Measurements from ENCODE around the gene TRPM8.

Gene TRPM8

GRCh38 chr2:234015861-234016260, 98.7 kb downstream of the TRPM8 start:
- no peak for DNase-seq (ENCODE audit: low read depth)
- no peak overlapping the region for H3K4me3 ChIP-seq (ENCODE audit: low read depth, low read length)
- no peak for TF ChIP-seq CTCF (IDR thresholded peaks at IDR 0.05; ENCODE audit: low read depth, low read length)
- TF ChIP-seq MYC (IDR thresholded peaks at IDR 0.05; ENCODE audit: low read depth, low read length): no peak
- no peak for TF ChIP-seq POLR2A (IDR thresholded peaks at IDR 0.05; ENCODE audit: extremely low read depth, insufficient read length)
- no peak for TF ChIP-seq MAX (IDR thresholded peaks at IDR 0.05; ENCODE audit: low read depth, low read length)

GRCh38 chr2:234019896-234020295, 102.7 kb downstream of the TRPM8 start:
- TF ChIP-seq MYC (IDR thresholded peaks at IDR 0.05; ENCODE audit: low read depth, low read length): no peak
- DNase-seq (ENCODE audit: low read depth): no peak
- H3K4me3 ChIP-seq (ENCODE audit: low read depth, low read length): no peak overlapping the region

GRCh38 chr2:234020332-234020731, 103.2 kb downstream of the TRPM8 start:
- H3K4me3 ChIP-seq (ENCODE audit: low read depth, low read length): no peak overlapping the region
- TF ChIP-seq MYC (IDR thresholded peaks at IDR 0.05; ENCODE audit: low read depth, low read length) (no peak), CTCF (IDR thresholded peaks at IDR 0.05; ENCODE audit: low read depth, low read length) (no peak), POLR2A (IDR thresholded peaks at IDR 0.05; ENCODE audit: extremely low read depth, insufficient read length) (no peak), MAX (IDR thresholded peaks at IDR 0.05; ENCODE audit: low read depth, low read length) (no peak)
- DNase-seq (ENCODE audit: low read depth): no peak

GRCh38 chr2:234022424-234022823, 105.3 kb downstream of the TRPM8 start:
- DNase-seq (ENCODE audit: low read depth): no peak
- no peak overlapping the region for H3K4me3 ChIP-seq (ENCODE audit: low read depth, low read length)
- TF ChIP-seq MAX (IDR thresholded peaks at IDR 0.05; ENCODE audit: low read depth, low read length): no peak
- TF ChIP-seq MYC (IDR thresholded peaks at IDR 0.05; ENCODE audit: low read depth, low read length): no peak
- no peak for TF ChIP-seq CTCF (IDR thresholded peaks at IDR 0.05; ENCODE audit: low read depth, low read length)
- TF ChIP-seq POLR2A (IDR thresholded peaks at IDR 0.05; ENCODE audit: extremely low read depth, insufficient read length): no peak

GRCh38 chr2:234024304-234024703, 107.1 kb downstream of the TRPM8 start:
- H3K4me3 ChIP-seq (ENCODE audit: low read depth, low read length): no peak overlapping the region
- TF ChIP-seq MYC (IDR thresholded peaks at IDR 0.05; ENCODE audit: low read depth, low read length): no peak
- TF ChIP-seq CTCF (IDR thresholded peaks at IDR 0.05; ENCODE audit: low read depth, low read length): no peak
- no peak for TF ChIP-seq MAX (IDR thresholded peaks at IDR 0.05; ENCODE audit: low read depth, low read length)
- no peak for TF ChIP-seq POLR2A (IDR thresholded peaks at IDR 0.05; ENCODE audit: extremely low read depth, insufficient read length)
- no peak for DNase-seq (ENCODE audit: low read depth)

- peak; percentile 16 for DNase-seq (ENCODE audit: low read depth)
- TF ChIP-seq CTCF (IDR thresholded peaks at IDR 0.05; ENCODE audit: low read depth, low read length) (no peak), MYC (IDR thresholded peaks at IDR 0.05; ENCODE audit: low read depth, low read length) (no peak), POLR2A (IDR thresholded peaks at IDR 0.05; ENCODE audit: extremely low read depth, insufficient read length) (no peak), MAX (IDR thresholded peaks at IDR 0.05; ENCODE audit: low read depth, low read length) (no peak)
- no peak overlapping the region for H3K4me3 ChIP-seq (ENCODE audit: low read depth, low read length)
These were observed 108.3 kb downstream of the TRPM8 start for GRCh38 chr2:234025466-234025865.

Measured in NB4 (cell line).